ENCODE measurements around the gene ESYT2.

Gene ESYT2

DNA sequence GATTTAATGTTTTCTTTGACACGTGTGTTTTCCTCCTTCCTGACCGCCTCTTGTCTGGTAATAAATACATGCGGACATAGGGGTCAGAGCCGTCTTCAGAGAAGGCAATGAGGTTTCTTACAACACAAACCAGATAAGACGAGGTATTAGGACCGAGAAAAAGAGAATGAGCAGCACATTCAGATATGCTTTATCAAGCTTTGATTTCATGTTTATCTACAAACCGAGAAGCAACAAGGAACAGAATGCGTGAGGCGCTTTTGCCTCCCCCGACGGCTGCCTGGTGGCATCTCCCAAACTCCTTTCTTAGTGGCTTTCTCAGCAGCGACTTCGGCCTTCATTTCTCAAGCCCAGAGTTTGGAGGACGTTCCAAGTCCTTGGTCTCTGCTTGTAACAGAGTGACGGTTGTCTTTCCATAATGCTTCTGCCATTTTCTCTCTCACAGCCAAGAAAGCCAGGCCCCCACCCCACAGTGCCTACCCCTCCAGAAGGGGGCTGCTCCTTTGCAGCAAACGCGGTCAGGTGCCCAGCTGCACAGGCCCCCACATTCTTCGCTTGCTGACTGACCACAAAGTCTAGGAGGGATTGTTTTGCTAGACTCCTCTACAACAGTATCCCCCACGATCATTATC, 92.1 kb downstream of the ESYT2 start:
- no peak for DNase-seq

DNA sequence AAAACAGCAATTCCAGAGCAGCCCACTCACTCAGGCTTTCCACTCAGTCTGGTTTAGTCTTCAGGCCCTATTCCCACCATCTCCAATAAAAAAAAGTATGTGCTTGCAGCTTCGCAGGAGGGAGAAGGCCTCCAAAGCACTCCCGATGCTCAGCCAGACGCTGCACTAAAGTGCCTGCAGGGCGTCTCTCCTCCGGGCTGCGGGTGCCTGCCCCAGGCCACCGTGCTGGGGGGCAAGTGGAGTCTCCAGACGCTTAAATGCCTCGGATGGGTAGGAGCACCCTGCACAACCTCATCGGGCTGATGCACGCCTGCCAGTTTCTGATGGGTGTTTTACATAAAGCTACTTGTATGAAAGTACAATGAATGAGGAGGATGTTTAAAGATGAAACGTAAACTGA, 93.4 kb downstream of the ESYT2 start:
- DNase-seq: no peak

GRCh38 chr7:158734861-158735260, 94.4 kb downstream of the ESYT2 start:
- no peak for DNase-seq

- DNase-seq: peak; percentile 31
Measured at GRCh38 chr7:158733775-158734494, 95.4 kb downstream of the ESYT2 start.

DNA sequence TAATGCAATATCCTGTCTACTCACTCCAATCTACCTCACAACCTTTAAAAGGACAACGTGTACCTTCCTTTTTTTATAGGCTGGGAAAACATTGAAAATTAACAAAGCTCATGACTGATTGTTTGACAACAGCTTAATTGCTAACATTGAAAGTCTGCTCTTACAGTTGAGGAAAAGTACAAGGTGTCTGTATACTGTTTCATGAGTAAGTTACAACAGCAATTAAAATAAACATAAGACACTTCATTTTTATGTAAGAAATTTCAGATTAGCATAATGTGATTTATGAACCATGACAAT, 96.1 kb downstream of the ESYT2 start:
- DNase-seq: no peak

DNA sequence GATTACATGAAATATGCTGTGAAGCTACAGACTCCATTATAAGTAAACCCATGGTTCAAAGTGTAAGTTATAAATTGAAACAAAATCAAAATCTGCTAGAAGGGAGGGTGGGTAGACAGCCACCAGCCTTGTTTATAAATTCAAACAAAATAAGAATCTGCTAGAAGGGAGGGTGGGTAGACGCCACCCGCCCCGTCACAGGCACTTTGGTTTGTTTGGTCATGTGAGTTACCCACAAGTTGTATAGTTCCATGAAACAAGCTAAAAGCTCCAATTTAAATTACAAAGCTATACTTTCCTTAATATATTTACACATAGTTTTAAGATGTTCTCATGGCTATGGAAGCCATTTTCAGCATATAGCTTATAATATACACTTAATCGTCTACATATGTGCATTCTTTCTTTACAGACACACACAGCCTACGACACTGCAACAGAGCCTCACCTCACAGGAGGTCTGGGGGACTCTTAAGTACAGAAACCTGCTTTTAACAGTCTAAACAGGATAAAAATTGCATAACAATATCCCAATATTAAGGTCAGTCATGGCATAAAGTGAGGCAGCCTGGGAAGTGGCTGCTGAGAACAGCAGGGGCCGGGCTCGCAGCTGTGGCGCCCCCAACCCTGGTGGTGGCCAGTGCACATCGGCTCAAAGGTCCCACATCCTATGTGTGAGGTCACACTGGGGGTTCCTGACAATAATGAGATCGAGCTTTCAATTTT, 96.7 kb downstream of the ESYT2 start:
- DNase-seq: no peak

DNA sequence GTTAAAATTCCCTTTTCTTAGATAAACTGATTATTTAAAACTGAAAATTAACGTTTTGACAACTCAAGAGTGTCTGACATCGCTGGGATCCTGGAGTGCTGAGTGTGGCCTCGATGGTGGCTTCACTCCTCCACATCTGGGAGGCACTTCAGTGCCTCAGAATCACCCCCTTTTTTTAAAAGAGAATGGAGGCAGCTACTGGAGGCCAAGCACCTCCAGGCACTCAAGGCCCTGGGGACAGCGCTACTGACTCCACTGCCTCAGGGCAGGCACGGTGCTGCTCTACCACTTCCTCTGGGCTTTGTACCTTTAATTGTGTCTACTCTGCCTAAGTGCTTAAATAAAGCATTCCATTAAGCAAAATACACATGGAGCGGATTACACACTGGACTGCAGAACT, 97.5 kb downstream of the ESYT2 start:
- DNase-seq: no peak

GRCh38 chr7:158730383-158731346, 98.6 kb downstream of the ESYT2 start:
- DNase-seq: no peak

DNA sequence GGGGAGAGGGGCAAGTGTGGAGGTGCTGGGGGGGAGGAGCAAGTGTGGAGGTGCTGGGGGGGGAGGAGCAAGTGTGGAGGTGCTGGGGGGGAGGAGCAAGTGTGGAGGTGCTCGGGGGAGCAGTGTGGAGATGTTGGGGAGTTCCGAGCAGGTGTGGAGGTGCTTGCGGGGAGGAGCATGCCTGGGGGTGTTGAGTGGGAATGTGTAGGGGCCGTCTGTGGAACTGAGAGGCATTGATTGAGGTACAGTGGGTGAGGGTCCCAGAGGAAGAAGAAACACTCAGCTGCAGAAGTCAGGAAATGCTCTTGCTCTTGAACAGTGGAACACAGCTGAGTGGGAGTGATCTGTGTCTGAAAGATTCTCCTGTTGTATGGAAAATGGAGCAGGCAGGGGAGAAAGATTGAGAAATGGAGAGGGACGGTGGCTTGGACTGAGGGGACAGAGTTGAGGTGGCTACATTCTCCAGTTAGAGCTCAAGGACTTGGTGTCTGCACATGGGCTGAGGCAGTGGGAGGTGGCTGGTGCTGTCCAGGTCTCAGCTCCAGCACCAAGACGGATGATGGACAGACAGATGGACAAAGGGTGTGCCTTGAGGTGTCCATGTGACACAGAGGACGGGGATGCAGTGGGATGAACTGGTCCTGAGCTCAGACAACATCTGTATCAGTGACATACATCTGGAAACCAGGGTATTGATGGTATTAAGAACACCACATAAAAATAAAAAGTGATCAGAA, 99.5 kb downstream of the ESYT2 start:
- DNase-seq: no peak

- no peak for DNase-seq
Measured at GRCh38 chr7:158728911-158729645, 100.2 kb downstream of the ESYT2 start.

- no peak for DNase-seq
Measured at GRCh38 chr7:158727690-158728089, 101.6 kb downstream of the ESYT2 start.

DNA sequence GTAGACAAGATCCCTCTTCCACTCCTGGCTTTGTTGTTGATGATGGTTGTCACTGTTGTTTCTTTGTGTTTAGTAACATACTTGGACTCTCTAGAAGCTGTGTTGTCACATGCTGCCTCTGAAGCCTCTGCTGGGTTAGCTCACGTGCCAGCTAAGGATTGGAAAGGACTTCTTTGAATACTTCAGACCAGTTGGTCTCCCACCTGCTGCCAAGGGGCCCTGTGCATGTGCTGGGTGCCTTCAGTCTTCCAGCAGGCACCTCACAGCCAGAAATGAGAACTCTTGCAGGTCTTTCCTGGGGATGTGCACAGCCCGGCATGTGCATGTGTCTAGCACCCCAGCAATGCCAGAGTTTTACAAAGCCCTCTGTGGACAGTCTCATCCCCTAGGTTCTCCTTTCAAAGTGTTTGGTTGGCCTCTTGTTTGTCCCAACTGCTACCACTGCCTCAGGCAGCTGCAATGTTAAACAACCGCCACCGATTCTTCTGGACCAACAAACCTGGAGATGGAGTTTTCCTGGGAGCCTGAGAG, 103.0 kb downstream of the ESYT2 start:
- DNase-seq: no peak

DNA sequence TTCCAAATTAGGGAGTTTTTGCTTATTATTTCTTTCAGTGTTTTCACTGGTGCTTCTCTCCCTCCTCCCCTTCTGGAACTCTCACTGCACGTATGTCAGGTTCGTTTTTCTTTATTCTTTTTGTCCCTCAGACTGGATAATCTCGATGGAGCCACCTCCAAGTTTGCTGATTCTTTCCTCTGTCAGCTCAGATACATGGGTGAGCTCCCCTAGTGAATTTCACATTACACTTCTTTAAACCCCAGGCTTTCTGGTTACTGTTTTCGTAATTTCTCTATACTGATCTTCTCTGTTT, 103.9 kb downstream of the ESYT2 start:
- no peak for DNase-seq

GRCh38 chr7:158724658-158725505, 104.4 kb downstream of the ESYT2 start:
- no peak for DNase-seq

DNA sequence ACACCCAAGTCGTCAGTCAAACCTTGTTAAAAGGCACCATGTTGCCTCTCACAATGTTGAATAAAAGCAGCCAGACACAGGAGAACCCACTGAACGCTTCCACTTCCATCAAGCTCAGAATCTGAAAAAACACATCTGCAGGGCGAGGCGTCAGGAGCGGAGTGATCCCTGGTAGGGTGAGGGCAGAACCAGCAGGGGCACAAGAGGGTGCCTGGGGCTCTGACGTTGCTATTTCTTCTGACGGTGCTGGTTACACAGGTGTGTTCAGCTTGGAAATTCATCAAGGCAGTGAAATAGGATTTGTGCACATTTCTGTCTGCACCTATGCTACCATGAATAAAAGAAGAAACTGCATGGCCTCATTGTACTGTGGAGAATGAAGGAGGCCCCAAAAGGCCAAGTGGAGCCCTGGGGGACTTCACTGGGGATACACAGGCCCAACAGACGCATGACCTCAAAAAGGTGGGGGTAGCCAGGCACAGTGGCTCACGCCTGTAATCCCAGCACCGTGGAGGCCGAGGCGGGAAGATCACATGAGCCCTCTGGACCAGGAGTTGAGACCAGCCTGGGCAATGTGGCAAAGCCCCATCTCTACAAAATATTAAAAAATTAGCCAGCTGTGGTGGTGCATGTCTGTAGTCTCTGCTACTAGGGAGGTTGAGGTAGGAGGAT, 105.5 kb downstream of the ESYT2 start:
- no peak for DNase-seq

GRCh38 chr7:158723266-158723665, 106.0 kb downstream of the ESYT2 start:
- DNase-seq: no peak

DNA sequence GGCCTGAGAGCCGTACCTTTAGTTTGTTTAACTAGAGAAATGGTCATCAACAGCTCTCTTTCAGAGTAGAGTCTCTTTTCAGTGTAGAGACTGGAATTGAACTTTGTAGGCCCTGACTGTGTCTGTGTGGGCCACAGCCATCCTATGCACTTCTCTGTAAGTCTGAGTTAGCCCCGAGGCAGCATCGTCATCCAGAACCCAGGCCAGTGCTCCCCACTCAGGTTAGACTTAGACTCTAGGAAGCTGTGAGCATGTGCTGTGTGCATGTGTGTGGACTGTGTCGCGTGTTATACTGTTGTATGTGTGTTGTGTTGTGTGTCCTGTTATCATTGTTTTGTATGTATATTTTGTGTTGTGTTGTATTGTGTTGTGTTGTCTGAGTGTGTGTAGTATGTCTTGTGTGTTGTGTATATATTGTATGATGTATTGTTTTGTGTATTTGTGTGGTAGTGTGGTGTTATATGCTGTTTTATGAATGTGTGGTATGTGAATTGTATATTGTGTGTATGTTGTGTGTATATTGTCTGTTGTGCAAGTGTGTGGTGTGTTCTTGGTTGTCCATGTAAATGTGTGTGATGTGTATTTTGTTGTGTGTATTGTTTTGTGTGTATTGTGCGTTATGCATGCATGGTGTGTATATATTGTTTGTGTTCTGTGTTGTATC, 106.6 kb downstream of the ESYT2 start:
- DNase-seq: no peak

GRCh38 chr7:158720112-158720511, 109.2 kb downstream of the ESYT2 start:
- DNase-seq: peak; percentile 31

- DNase-seq: no peak
Measured at GRCh38 chr7:158716802-158717201, 112.5 kb downstream of the ESYT2 start.

Data from hematopoietic multipotent progenitor cell treated with erythropoietin and hydrocortisone succinate and interleukin-3 and kit ligand, for 6 days (in vitro differentiated cells).